H9 (cell line): ENCODE results near the gene ATF5. TPM values are rescaled to one million over a fixed set of nuclear protein-coding genes. Genes with fewer than 3 reads are reported as not detected.
A peak's percentile ranks its signal among the peaks of the same experiment; 100 is the strongest.

Experiments used
- DNase-seq: peaks from one replicate; pipeline ENCODE4 v3.0.0-alpha.2; 2017
- H2AFZ ChIP-seq: one replicate; pipeline ENCODE4 v1.6.1; 2013; ENCODE audit warnings: mild to moderate bottlenecking, low read length, control low read depth, moderate library complexity
- H2AK5ac ChIP-seq: 2 replicates; pipeline ENCODE4 v1.6.1; 2013; ENCODE audit warnings: low read length, control low read depth, mixed read lengths; ENCODE audit not compliant: insufficient read length
- H2BK120ac ChIP-seq: one replicate; pipeline ENCODE4 v1.6.1; 2013; ENCODE audit warnings: low read depth, mild to moderate bottlenecking, low read length, control low read depth, inconsistent platforms; ENCODE audit not compliant: poor library complexity, severe bottlenecking
- H2BK12ac ChIP-seq: 2 replicates; pipeline ENCODE4 v1.6.1; 2013; ENCODE audit warnings: low read length, control low read depth, mixed read lengths, low read depth; ENCODE audit not compliant: insufficient read length
- H2BK15ac ChIP-seq: 2 replicates; pipeline ENCODE4 v1.6.1; 2013; ENCODE audit warnings: low read depth, low read length, control low read depth
- H2BK20ac ChIP-seq: one replicate; pipeline ENCODE4 v1.6.1; 2013; ENCODE audit warnings: low read depth, mild to moderate bottlenecking, low read length, control low read depth, inconsistent platforms; ENCODE audit not compliant: poor library complexity, severe bottlenecking
- H2BK5ac ChIP-seq: 2 replicates; pipeline ENCODE4 v1.6.1; 2013; ENCODE audit warnings: low read length, control low read depth, mixed read lengths; ENCODE audit not compliant: insufficient read length
- H3K14ac ChIP-seq: 2 replicates; pipeline ENCODE4 v1.6.1; 2013; ENCODE audit warnings: low read length, control low read depth; ENCODE audit not compliant: insufficient read depth
- H3K18ac ChIP-seq: 2 replicates; pipeline ENCODE4 v1.6.1; 2013; ENCODE audit warnings: low read depth, mild to moderate bottlenecking, mixed read lengths, low read length, control low read depth; ENCODE audit not compliant: insufficient read length
- H3K23ac ChIP-seq: 2 replicates; pipeline ENCODE4 v1.6.1; 2013; ENCODE audit warnings: low read length, control low read depth, mixed read lengths, low read depth; ENCODE audit not compliant: insufficient read length
- H3K23me2 ChIP-seq: 2 replicates; pipeline ENCODE4 v1.6.1; 2013; ENCODE audit warnings: low read depth, mild to moderate bottlenecking, mixed read lengths, low read length, control low read depth; ENCODE audit not compliant: insufficient read length, poor library complexity, severe bottlenecking
- H3K27ac ChIP-seq: 2 replicates; pipeline ENCODE4 v1.5.1; 2013; ENCODE audit warnings: low read length, control low read depth, mixed read lengths, low read depth; ENCODE audit not compliant: insufficient read length
- H3K27me3 ChIP-seq: 2 replicates; pipeline ENCODE4 v1.6.1; 2013; ENCODE audit warnings: low read length, control low read depth, inconsistent platforms; ENCODE audit not compliant: insufficient read depth
- H3K4ac ChIP-seq: 2 replicates; pipeline ENCODE4 v1.6.1; 2013; ENCODE audit warnings: low read depth, mild to moderate bottlenecking, control low read depth, inconsistent platforms, low read length, moderate library complexity
- H3K4me1 ChIP-seq: 2 replicates; pipeline ENCODE4 v1.6.1; 2013; ENCODE audit warnings: low read length, control low read depth, inconsistent platforms; ENCODE audit not compliant: insufficient read depth
- H3K4me2 ChIP-seq: 2 replicates; pipeline ENCODE4 v1.6.1; 2013; ENCODE audit warnings: low read length, control low read depth, mixed read lengths; ENCODE audit not compliant: insufficient read length, insufficient read depth
- H3K56ac ChIP-seq: 2 replicates; pipeline ENCODE4 v1.6.1; 2013; ENCODE audit warnings: low read depth, mild to moderate bottlenecking, mixed read lengths, low read length, control low read depth; ENCODE audit not compliant: insufficient read length
- H3K79me1 ChIP-seq: 2 replicates; pipeline ENCODE4 v1.6.1; 2013; ENCODE audit warnings: low read depth, mild to moderate bottlenecking, moderate library complexity, low read length, control low read depth, inconsistent platforms; ENCODE audit not compliant: insufficient read depth, poor library complexity, severe bottlenecking
- H3K79me2 ChIP-seq: 2 replicates; pipeline ENCODE4 v1.6.1; 2013; ENCODE audit warnings: low read length, control low read depth, inconsistent platforms; ENCODE audit not compliant: insufficient read depth
- H3K9ac ChIP-seq: 2 replicates; pipeline ENCODE4 v1.6.1; 2013; ENCODE audit warnings: low read length, control low read depth, mixed read lengths; ENCODE audit not compliant: insufficient read length; ENCODE audit errors: extremely low read depth
- H3K9me3 ChIP-seq: one replicate; pipeline ENCODE4 v1.6.1; 2013; ENCODE audit warnings: low read depth, low read length, inconsistent platforms; ENCODE audit not compliant: control insufficient read depth
- H3T11ph ChIP-seq: one replicate; pipeline ENCODE4 v1.6.1; 2013; ENCODE audit warnings: mild to moderate bottlenecking, low read length, control low read depth, inconsistent platforms
- H4K20me1 ChIP-seq: one replicate; pipeline ENCODE4 v1.6.1; 2013; ENCODE audit not compliant: control insufficient read depth, insufficient read length, insufficient read depth
- H4K5ac ChIP-seq: 2 replicates; pipeline ENCODE4 v1.6.1; 2013; ENCODE audit warnings: low read depth, mild to moderate bottlenecking, mixed read lengths, low read length, control low read depth; ENCODE audit not compliant: insufficient read length
- H4K8ac ChIP-seq: replicated peaks from 2 replicates; pipeline ENCODE4 v1.6.1; 2013; ENCODE audit warnings: low read length, control low read depth, mixed read lengths, low read depth; ENCODE audit not compliant: insufficient read length
- H4K91ac ChIP-seq: 2 replicates; pipeline ENCODE4 v1.6.1; 2013; ENCODE audit warnings: low read depth, mild to moderate bottlenecking, moderate library complexity, mixed read lengths, low read length, control low read depth; ENCODE audit not compliant: insufficient read length
- H3K27ac Mint-ChIP-seq, 3 experiments: 2 replicates in 2 of 3; 3 replicates in 1 of 3; pipeline ENCODE4 v1.8.0; 2020 to 2021; ENCODE audit warnings: mixed read lengths in 3 of 3, mild to moderate bottlenecking in 1 of 3, moderate library complexity in 1 of 3
- H3K27me3 Mint-ChIP-seq: 2 replicates; pipeline ENCODE4 v1.8.0; 2021; ENCODE audit warnings: low read depth, mild to moderate bottlenecking, moderate library complexity, mixed read lengths
- H3K36me3 Mint-ChIP-seq, 3 experiments: 2 replicates in 2 of 3; 3 replicates in 1 of 3; pipeline ENCODE4 v1.8.0; 2020 to 2021; ENCODE audit warnings: low read depth in 3 of 3, mixed read lengths in 3 of 3; ENCODE audit not compliant: insufficient read depth in 1 of 3
- H3K4me1 Mint-ChIP-seq, 2 experiments: 2 replicates each; pipeline ENCODE4 v1.8.0; 2020; ENCODE audit warnings: mixed read lengths in 2 of 2
- H3K4me3 Mint-ChIP-seq, 2 experiments: 2 replicates in 1 of 2; 3 replicates in 1 of 2; pipeline ENCODE4 v1.8.0; 2020 to 2021; ENCODE audit warnings: mild to moderate bottlenecking in 2 of 2, mixed read lengths in 2 of 2, moderate library complexity in 1 of 2
- H3K9me3 Mint-ChIP-seq, 2 experiments: 2 replicates in 1 of 2; 3 replicates in 1 of 2; pipeline ENCODE4 v1.8.0; 2020; ENCODE audit warnings: mild to moderate bottlenecking in 2 of 2, mixed read lengths in 2 of 2, moderate library complexity in 1 of 2
- CTCF ChIP-seq: fragments of 200-600 bp; sonication (generic); conservative IDR thresholded peaks from 3 replicates; pipeline ENCODE4 v1.8.0; 2021; ENCODE audit warnings: antibody characterized with exemption, mild to moderate bottlenecking
- WGBS: extraction: QIAGEN DNeasy Blood & Tissue Kit; methylation state at CpG from one replicate; pipeline ENCODE4 v1.1.7; 2013; ENCODE audit warnings: missing lambda C conversion rate, low lambda C conversion rate, mixed read lengths; ENCODE audit not compliant: insufficient read length; ENCODE audit errors: extremely low coverage; 5-methylcytosine and 5-hydroxymethylcytosine counted together
- total RNA-seq: library from RNA; stranded (reverse); gene quantifications from 2 replicates; pipeline ENCODE4 v1.2.1, GENCODE V29; 2021

The ATF5 gene
- total RNA-seq, 1 experiment from 2014 or later = 18.5 TPM

DNA sequence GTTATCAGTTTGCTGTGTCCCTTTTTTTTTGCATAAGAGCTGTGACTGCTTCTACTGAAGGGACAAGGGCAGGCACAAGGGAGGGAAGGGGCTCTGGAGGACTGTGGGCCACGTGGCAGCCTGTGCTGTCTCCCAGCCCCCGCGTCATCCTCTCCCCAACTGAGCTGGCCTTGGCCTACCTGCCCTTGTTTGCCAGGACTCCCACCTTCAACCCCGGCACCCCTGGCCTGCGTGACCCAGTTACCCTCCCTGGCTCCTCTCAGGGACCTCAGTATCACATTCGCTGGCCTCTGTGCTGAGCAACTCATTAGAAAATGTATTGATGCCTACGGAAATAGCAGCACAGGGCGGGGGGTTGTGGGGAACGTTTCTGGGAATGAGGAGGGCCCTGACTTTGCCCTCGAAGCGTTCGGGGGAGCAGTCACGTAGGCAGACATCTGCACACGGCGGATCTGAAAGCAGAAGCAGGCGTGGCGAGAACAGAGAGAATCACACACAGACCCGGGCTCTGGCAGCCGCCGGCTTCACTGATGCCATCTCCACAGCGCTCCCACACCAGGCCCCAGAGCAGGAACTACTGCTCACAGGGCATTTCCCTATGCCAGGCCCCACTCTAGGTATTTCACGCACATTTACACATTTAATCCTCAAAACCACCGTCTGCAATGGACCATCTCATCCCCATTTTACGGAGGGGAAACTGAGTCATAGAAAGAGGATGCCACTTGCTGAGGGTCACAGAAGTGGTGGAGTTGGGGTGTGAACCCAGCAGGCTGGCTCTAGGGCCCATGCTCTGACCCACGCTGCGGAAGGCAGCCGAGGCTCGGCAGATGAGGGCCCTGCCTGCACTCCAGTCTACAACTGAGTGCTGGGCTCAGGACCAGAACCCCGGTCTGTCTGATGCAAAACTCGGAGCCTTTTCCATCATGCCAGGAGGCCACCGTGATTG lies 5.7 kb upstream of the ATF5 start:
- Histone ChIP-seq H3K4ac (no peak overlapping the region), H2BK12ac (no peak overlapping the region), H3K23me2 (no peaks in the 10 kb centered on the region), H3K18ac (no peak overlapping the region), H3K23ac (no peak overlapping the region), H2BK5ac (no peak overlapping the region), H2BK120ac (no peak overlapping the region), H2BK20ac (no peak overlapping the region), H4K8ac (no peak overlapping the region), H2BK15ac (no peak overlapping the region), H3K4me2 (no peak overlapping the region), H3K79me2 (peaks cover 39% of the 10 kb centered on the region; the same call in 1 of the 2 replicates), H3K56ac (no peak overlapping the region), H4K91ac (no peak overlapping the region), H3K79me1 (peaks cover 6% of the 10 kb centered on the region), H3T11ph (no peak overlapping the region), H2AK5ac (no peak overlapping the region), H3K4me1 (no peaks in the 10 kb centered on the region), H4K5ac (no peak overlapping the region), H2AFZ (no peak overlapping the region), H3K9ac (no peak overlapping the region), H3K14ac (no peak overlapping the region), H4K20me1 (peaks cover 4% of the 10 kb centered on the region), H3K27me3 (no peaks in the 10 kb centered on the region), H3K27ac (no peak overlapping the region), H3K9me3 (no peaks in the 10 kb centered on the region)
- H3K9me3 Mint-ChIP-seq = no peaks in the 10 kb centered on the region; a peak in 1 of 5 replicates
- H3K36me3 Mint-ChIP-seq = peaks cover 57 to 85% (median 83%) of the 10 kb centered on the region in 3 experiments; a peak in 6 of 7 replicates
- DNase-seq = no peak
- H3K4me1 Mint-ChIP-seq = peaks cover 28 to 54% of the 10 kb centered on the region in 2 experiments
- H3K27ac Mint-ChIP-seq = peak overlapping the region; percentile 14 to 92 (median 73); a peak in 5 of 7 replicates
- no peaks in the 10 kb centered on the region for H3K27me3 Mint-ChIP-seq
- WGBS = no CpG with 5 or more reads among the region's 31 CpGs
- peak overlapping the region in 1 of 2 experiments; percentile 13; a peak in 1 of 5 replicates for H3K4me3 Mint-ChIP-seq
- TF ChIP-seq CTCF = no peak
